Right atrium auricular region (tissue), 2 donors: Measurements from ENCODE around the gene USP8. TPM values are rescaled to one million over a fixed set of nuclear protein-coding genes. Genes with fewer than 3 reads are reported as not detected.

Experiments
- DNase-seq: peaks from one replicate; pipeline ENCODE4 v3.0.0-alpha.2; 2019; ENCODE audit warnings: low spot score
- H3K27ac ChIP-seq, 2 donors: fragments of 200-600 bp; sonication (generic); 1 replicate in 1 of 2; 2 replicates in 1 of 2; pipeline ENCODE4 v1.5.1; 2016 to 2019
- H3K27me3 ChIP-seq, 2 donors: fragments of 200-600 bp; sonication (generic); one replicate each; pipeline versions ENCODE4 v1.5.1 to v1.6.0; 2017 to 2019
- H3K36me3 ChIP-seq: fragments of 200-600 bp; sonication (generic); one replicate; pipeline ENCODE4 v1.5.1; 2016
- H3K4me1 ChIP-seq, 2 donors: fragments of 200-600 bp; sonication (generic); one replicate each; pipeline versions ENCODE4 v1.5.1 to v1.6.0; 2017 to 2019
- H3K4me3 ChIP-seq, 2 donors: fragments of 200-600 bp; sonication (generic); 1 replicate in 1 of 2; 2 replicates in 1 of 2; pipeline ENCODE4 v1.5.1; 2017 to 2019; ENCODE audit warnings: mild to moderate bottlenecking in 1 of 2, moderate library complexity in 1 of 2
- H3K9me3 ChIP-seq, 2 donors: fragments of 200-600 bp; sonication (generic); one replicate each; pipeline ENCODE4 v1.5.1; 2019
- CTCF ChIP-seq, 2 donors: fragments of 200-600 bp; sonication (generic); IDR thresholded peaks; one replicate each; pipeline ENCODE4 v1.5.1; 2019; ENCODE audit warnings: antibody characterized with exemption in 2 of 2
- total RNA-seq, 2 donors: library from RNA; depleted of rRNA; stranded (reverse); fragments of >200 nt; gene quantifications; one replicate each; pipeline ENCODE4 v1.1.0, GENCODE V29; 2016

The USP8 gene
- total RNA-seq, 2 donors from 2014 or later, result 25.0 to 46.5 TPM

DNA sequence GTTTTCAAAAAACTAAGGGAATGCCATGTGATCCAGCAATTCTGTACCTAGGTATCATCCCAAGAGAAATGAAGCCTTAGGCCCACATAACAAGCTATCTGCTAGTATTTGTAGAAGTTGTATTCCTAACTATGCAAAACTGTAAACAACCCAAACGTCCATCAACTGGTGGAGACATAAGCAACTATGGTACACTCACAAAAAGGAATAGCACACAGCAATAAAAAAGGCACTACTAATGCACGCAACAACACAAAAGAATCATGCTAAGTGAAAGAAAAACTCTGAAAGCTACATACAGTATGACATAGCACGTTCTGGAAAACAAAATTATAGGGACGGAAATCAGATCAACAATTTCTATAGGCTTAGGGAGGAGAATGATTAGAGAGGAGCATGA is 107.0 kb downstream of the USP8 start:
- H3K9me3 ChIP-seq, result no peaks in the 10 kb centered on the region
- no peak overlapping the region for H3K4me3 ChIP-seq
- DNase-seq, result no peak
- H3K4me1 ChIP-seq, result no peaks in the 10 kb centered on the region
- H3K27me3 ChIP-seq, result no peaks in the 10 kb centered on the region
- H3K27ac ChIP-seq, result no peak overlapping the region
- TF ChIP-seq CTCF (IDR thresholded peaks at IDR 0.05), result no peak
- no peaks in the 10 kb centered on the region for H3K36me3 ChIP-seq

DNA sequence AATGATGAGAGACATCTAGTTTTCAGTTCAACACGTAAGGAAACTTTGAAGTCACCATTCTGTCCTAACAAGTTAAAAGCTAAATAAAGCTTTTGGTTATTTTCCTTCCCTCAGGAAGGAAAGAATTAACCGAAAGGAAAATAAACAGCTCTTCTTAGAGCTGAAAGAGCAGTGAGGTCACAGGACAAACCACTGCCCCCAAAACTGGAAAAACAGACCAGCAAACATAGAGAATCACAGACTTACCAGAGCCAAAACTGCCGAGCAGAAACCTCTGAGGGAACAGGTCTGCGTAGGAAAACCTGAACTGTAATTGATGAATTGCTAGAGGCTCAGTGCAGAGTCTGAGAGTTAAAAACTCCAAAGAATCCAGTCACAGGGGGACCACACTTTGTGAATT is 107.6 kb downstream of the USP8 start:
- Histone ChIP-seq H3K27ac (no peak overlapping the region), H3K27me3 (no peaks in the 10 kb centered on the region), H3K9me3 (no peaks in the 10 kb centered on the region), H3K36me3 (no peaks in the 10 kb centered on the region), H3K4me1 (no peaks in the 10 kb centered on the region), H3K4me3 (no peak overlapping the region)
- no peak for TF ChIP-seq CTCF (IDR thresholded peaks at IDR 0.05)
- DNase-seq, result no peak

DNA sequence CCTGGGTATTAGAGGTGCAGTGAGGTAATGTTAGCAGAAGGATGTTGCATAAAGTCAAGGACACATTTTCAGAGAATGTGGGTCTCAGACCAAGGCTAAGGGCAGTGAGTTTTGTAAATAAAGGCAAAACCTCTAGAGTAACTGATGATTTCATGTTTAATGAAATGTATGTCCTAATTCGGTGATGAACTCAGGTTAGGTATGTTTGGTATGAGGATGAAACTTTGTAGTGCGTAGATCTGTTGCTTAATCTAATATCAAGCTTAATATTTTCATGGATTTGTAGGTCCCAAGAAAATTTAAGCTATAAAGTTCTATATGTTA is 118.6 kb downstream of the USP8 start:
- Histone ChIP-seq H3K4me1 (no peaks in the 10 kb centered on the region), H3K9me3 (no peaks in the 10 kb centered on the region), H3K27me3 (no peaks in the 10 kb centered on the region), H3K4me3 (no peak overlapping the region), H3K27ac (no peak overlapping the region), H3K36me3 (no peaks in the 10 kb centered on the region)
- DNase-seq, result no peak
- no peak for TF ChIP-seq CTCF (IDR thresholded peaks at IDR 0.05)

GRCh38 chr15:50543556-50543955 is 119.4 kb downstream of the USP8 start:
- no peaks in the 10 kb centered on the region for H3K36me3 ChIP-seq
- H3K9me3 ChIP-seq, result no peaks in the 10 kb centered on the region
- no peak for TF ChIP-seq CTCF (IDR thresholded peaks at IDR 0.05)
- no peaks in the 10 kb centered on the region for H3K4me1 ChIP-seq
- no peak overlapping the region for H3K27ac ChIP-seq
- no peaks in the 10 kb centered on the region for H3K27me3 ChIP-seq
- H3K4me3 ChIP-seq, result no peak overlapping the region
- no peak for DNase-seq

GRCh38 chr15:50544368-50544767 is 120.2 kb downstream of the USP8 start:
- no peaks in the 10 kb centered on the region for H3K9me3 ChIP-seq
- no peak overlapping the region for H3K27ac ChIP-seq
- no peaks in the 10 kb centered on the region for H3K4me1 ChIP-seq
- no peak overlapping the region for H3K4me3 ChIP-seq
- no peaks in the 10 kb centered on the region for H3K27me3 ChIP-seq
- TF ChIP-seq CTCF (IDR thresholded peaks at IDR 0.05), result no peak
- no peak for DNase-seq
- no peaks in the 10 kb centered on the region for H3K36me3 ChIP-seq

DNA sequence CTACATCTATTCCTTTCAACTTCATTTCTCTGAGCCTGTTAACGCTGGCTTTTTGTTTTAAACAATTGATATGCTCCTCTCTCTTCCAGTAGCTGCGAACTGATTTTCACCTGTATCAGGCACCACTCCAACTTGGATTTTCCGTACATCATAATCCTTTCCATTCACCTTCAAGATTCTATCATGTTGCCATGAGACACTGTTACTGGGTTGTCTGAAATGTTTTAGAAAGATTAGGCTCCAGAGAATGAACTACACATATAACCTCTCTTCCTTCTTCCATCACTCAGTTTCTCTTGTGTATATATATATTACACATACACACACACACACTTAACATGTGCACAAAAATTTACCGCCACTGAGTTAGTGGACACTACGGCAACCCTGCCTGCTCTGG is 122.4 kb downstream of the USP8 start, which contains the start of gene USP50:
TSS of gene USP50 (minus strand) at position 101 of the 400 bp plus-strand sequence. CDS start 141 bp downstream, outside the sequence.
- H3K4me1 ChIP-seq, result no peaks in the 10 kb centered on the region
- H3K4me3 ChIP-seq, result no peak within 1 kb of the TSS
- no peaks in the 10 kb centered on the region for H3K27me3 ChIP-seq
- H3K36me3 ChIP-seq, result no peaks in the 10 kb centered on the region
- no peak for DNase-seq
- TF ChIP-seq CTCF (IDR thresholded peaks at IDR 0.05), result no peak
- H3K27ac ChIP-seq, result no peak within 1 kb of the TSS
- no peaks in the 10 kb centered on the region for H3K9me3 ChIP-seq
